Stimulated activated CD8-positive, alpha-beta memory T cell treated with anti-CD3 and anti-CD28 coated beads, Interleukin-12 subunit alpha, Interleukin-12 subunit beta, amount 100 ng/mL, for 24 hours (primary cell): ENCODE data around the gene MTRR.
"Not testable (repeated sequence)": the region's sequence is repeated elsewhere in the genome, so short reads cannot be mapped to it uniquely, and the experiment has no call there.

Experiments used
- DNase-seq: peaks from one replicate; pipeline ENCODE4 v3.0.0-alpha.2; 2020; ENCODE audit errors: extremely low read depth

The MTRR gene

GRCh38 chr5:7897014-7897600 is 28.2 kb downstream of the MTRR start:
- no peak for DNase-seq

GRCh38 chr5:7902201-7902600 is 33.3 kb downstream of the MTRR start:
- no peak for DNase-seq

DNA sequence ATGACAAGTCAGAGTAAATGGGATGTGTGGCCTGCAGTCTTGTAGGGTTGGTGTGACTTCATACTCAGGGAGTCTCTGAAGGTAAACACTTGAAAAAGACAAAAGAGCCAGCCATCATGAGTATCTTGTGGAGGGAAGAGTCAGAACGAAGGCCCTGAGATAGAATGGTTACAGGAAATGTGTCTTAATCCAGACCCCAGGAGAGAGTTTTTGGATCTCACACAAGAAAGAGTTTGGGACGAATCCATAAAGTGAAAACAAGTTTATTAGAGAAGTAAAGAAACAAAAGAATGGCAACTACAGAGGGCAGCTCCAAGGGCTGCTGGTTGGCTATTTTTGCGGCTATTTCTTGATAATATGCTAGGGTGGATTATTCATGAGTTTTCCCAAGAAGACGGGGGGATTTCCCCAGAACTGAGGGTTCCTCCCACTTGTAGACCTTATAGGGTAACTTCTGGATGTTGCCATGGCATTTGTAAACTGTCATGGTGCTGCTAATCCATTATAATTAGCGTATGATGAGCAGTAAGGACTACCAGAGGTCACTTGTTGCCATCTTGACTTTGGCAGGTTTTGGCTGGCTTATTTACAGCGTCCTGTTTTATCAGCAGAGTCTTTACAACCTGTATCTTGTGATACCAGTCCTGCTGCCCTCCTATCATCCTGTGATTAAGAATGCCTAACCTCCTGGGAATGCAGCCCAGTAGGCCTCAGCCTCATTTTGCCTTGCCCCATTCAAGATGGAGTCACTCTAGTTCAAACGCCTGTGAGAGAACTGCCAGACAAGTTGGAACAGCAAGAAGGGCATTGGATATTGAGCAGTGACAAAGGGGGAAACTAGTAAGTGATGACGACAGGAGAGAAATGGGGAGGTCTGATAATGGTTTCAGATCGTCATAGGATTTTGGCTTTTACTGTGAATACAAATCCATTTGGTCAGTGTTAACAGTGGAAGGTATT is 34.0 kb downstream of the MTRR start:
- no peak for DNase-seq

DNA sequence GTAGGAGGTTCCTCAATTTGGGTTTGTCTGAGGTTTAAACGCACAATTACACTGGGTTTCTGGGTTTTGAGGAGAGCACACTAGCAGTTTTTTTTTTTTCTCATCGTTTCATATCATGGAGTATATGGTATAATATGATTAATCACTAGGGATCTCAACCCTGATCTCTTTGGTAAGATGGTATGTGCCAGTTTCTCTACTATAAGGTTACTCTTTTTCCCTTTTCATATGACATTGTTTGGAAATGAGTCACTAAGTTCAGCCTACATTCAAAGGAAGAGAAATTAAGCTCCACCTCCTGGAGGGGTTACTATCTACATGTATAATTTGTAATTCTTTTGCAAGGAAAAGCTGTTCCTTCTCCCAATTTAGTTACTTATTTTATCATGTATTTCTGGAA is 35.2 kb downstream of the MTRR start:
- no peak for DNase-seq

DNA sequence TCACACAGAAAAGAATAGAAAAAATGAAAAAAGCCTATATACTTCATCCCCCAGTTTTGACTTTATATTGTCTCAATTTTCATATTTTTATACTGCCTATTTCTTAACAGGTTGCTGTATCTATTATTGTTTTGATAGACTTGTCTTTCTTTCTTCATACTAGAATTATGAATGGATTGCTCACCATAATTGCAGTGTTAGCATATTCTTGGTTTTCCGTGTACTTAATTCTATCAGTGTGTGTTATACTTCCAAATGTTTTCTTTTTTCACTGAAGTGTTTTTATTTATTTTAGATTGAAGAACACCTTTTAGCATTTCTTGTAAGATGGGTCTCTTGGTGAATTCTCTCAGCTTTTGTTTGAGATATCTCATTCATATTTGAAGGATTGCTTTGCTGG is 38.7 kb downstream of the MTRR start:
- no peak for DNase-seq

- DNase-seq = no peak
Observed at GRCh38 chr5:7908317-7908716, 39.4 kb downstream of the MTRR start.

DNA sequence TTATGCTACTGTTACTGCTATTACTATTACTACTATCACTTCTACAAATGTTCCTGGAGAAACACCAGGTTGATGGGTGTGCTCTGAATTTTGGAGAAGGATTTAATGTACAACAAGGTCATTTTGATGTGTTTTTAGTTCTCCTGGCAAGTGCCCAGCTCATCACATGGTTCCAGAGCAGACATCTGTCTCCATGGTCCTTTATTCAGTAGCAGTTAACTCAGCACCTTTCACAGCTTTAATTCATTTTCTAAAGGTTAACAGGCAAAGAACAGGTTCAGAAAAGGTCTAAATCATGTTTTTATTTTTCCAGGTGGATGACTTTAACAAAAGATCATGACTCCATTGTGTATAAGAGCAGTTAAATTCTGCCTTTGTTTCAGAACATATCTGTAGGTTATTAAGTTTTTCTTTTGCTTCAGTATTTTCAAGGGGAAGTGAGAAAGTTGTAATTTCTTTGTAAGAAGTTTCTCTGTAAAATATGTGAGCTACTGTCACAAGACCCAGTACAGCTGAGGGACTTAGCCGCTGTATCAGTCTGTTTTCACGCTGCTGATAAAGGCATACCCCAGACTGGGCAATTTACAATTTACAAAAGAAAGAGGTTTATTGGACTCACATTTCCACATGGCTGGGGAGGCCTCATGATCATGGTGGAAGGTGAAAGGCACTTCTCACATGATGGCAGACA is 41.9 kb downstream of the MTRR start:
- DNase-seq = no peak

- DNase-seq = not testable (repeated sequence)
Observed at GRCh38 chr5:7911429-7911771, 42.5 kb downstream of the MTRR start.

DNA sequence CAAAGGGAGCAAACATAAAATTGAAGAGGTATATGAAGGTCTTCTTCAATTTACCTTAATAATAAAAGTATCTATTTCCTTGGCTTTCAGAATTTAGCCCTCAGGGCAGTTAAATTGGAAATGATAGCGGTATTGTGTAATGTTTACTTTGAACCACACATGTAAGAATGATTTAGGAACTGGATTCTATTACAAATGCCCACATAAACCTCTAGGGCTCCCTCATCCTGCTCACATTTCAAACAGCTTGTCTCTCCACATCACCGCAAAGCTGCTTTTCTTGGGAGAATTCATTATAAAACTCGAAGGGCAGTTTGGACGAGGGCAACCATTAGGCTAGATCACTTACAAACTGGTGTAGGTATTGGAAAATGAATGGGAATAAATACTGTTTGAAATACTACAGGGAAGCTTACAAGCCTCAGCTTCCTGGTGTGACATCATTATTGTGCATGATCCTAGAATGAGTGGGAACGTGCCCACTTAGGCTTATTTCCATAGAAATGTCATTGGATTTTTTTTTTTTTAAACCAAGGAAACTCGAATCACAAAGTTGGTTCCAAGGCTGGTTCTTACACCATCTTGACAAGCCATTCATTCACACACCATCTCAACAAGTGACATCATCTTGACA is 47.3 kb downstream of the MTRR start:
- DNase-seq = no peak

GRCh38 chr5:7917130-7918123 is 48.5 kb downstream of the MTRR start:
- DNase-seq = no peak

- DNase-seq = no peak
Observed at GRCh38 chr5:7925961-7926695, 57.2 kb downstream of the MTRR start.

GRCh38 chr5:7926720-7927119 is 57.8 kb downstream of the MTRR start:
- DNase-seq = no peak

DNA sequence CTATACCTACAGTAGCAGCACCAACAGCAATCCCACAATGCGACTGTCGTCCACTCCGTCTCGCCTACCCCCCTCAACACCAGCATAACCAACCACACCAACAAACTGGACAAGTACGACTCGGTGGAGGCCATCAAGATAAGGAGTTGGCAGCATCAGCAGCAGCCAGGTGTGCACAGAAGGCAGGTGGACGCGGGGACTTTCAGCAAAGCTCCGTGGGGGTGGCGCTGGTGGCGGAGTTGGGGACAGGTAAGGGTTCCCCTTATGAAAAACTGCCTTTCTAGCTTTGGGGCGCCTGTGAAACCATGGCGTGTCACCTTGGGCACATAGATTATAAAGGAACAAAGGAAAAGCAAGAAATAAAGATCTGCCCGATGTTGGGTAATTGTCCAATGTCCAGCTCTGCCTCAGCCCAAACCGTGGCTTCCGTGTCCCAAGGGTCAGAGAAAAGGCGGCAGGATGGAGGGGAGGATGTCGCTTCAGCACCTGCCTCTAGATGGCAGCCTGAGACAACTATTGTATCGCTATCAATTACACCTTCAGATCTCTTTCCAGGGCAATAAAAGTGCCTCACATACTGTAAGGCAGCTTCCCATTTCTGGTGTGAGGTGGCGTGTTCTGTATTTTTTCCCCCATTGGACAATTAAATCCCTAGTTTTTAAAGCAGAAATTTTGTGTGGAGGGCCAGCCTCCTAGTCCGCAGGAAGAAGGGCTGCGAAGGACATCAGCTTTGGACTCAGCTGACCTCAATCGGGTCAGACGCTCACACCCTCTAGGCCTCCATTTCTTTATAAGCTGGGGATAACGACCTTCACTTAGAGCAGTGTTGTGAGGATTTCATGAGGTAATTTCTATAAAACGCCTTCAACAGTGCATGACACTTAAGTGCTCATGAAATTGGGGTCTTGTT is 58.8 kb downstream of the MTRR start:
- DNase-seq = no peak

DNA sequence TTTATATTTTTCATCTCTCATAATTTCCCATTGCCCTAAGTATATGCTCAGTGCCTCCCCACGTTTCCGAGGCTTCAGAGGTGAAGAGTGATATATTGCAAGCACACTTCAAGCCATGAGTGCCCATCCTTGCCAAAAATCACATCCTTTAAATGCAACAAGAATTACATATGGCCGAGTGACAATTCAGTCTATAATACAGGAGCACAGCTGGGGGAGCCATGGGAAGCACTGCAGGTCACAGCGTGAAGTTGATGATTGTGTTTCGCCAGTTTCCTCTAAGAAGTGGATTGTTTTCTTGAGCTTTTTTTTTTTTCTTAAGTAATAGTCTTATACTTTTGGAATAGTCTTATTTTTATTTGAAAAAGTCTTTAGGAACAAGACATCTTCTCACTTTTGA is 61.1 kb downstream of the MTRR start:
- DNase-seq = no peak

GRCh38 chr5:7941692-7942091 is 72.7 kb downstream of the MTRR start:
- DNase-seq = no peak

- DNase-seq = no peak
Observed at GRCh38 chr5:7947301-7947700, 78.4 kb downstream of the MTRR start.
